ENCODE data around the gene PPP2R2C.

- TF ChIP-seq PBX3 (IDR thresholded peaks at IDR 0.05; ENCODE audit: insufficient replicate concordance, low read depth, low read length) (no peak), CTCF (IDR thresholded peaks at IDR 0.05 in 2 of 3, conservative IDR thresholded peaks at IDR 0.05 in 1 of 3; ENCODE audit: control insufficient read depth in 2 of 3, extremely low read depth in 1 of 3, insufficient read depth in 1 of 3, low read depth in 3 of 3, low read length in 3 of 3) (no peak), MAX (IDR thresholded peaks at IDR 0.05; ENCODE audit: low read depth, low read length) (no peak), LARP7 (IDR thresholded peaks at IDR 0.05) (no peak), JUND (IDR thresholded peaks at IDR 0.05; ENCODE audit: low read depth, low read length) (no peak), CEBPZ (IDR thresholded peaks at IDR 0.05; ENCODE audit: low read depth, low read length) (no peak), NFIC (IDR thresholded peaks at IDR 0.05; ENCODE audit: low read depth, low read length) (no peak)
Observed at GRCh38 chr4:6495296-6495590, 22.8 kb upstream of the PPP2R2C start.

Data from GM12878 (cell line).